ENCODE measurements around the gene MLYCD.

Gene MLYCD

DNA sequence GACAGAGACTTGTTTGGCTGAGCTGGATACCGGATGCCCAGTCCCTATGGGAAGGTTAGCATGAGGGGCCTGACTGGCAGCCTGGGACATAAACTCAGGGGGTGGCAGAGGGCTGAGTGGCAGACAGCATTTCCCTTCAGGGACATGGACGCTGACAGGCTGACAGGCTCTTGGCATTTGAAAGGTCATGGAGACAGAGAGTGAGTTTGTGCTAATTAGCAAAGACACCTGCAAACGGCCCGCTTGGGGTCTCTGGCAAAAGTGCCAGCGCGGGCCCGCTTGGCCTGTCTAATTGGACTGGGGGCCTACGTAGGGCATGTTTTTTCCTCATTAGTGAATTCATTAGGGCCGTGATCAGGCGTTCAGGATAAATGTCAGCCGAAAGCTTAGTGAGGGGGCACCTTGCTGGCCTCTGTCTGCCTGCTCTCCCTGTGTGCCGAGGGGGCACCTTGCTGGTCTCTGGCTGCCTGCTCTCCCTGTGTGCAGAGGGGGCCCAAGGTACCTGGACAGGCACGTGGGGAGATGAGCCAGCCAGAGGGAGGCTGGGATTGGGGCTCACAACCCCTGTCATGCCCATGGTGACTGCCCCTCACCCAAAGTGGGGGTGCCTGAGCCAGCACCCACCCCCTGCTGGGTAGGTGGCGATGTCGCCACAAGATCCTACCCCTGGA, 76.8 kb downstream of the MLYCD start:
- no peak for TF ChIP-seq ZNF274 (IDR thresholded peaks at IDR 0.05; ENCODE audit: low read depth, low read length)
- H3K4me3 ChIP-seq (ENCODE audit: low read length) = no peak overlapping the region

All from GM08714 (cell line).